ENCODE measurements around the gene KLHL3.

Gene KLHL3

GRCh38 chr5:137575211-137575610, 160.7 kb downstream of the KLHL3 start:
- no peak for DNase-seq (ENCODE audit: low read depth)

DNA sequence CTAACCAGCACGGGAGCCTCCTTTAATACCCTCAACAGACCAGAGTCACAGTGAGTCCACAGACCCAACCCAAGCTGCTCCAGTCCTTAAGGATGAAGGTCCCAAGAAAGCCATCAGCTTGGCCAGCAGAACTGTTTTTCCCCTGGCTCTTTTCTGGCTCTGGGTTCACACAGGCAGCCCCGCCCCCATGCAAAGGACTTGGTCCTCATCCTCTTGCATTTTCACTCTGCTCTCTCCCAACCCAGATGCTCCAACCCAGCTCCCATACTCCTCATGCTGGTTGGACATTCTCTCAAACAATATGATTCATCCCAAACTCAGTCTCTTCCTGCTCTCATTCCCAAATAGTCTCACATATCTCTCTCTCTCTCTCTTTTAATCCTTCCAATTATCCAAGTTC, 162.5 kb downstream of the KLHL3 start:
- no peak for DNase-seq (ENCODE audit: low read depth)

GRCh38 chr5:137572042-137572695, 163.7 kb downstream of the KLHL3 start:
- DNase-seq (ENCODE audit: low read depth): no peak

- no peak for DNase-seq (ENCODE audit: low read depth)
Observed at GRCh38 chr5:137570070-137570469, 165.8 kb downstream of the KLHL3 start.

All from stimulated activated CD8-positive, alpha-beta memory T cell treated with anti-CD3 and anti-CD28 coated beads, Interleukin-7, amount 100 ng/mL, for 24 hours (primary cell).